ENCODE measurements around the gene PACSIN3.
"Not testable (repeated sequence)": the region's sequence is repeated elsewhere in the genome, so short reads cannot be mapped to it uniquely, and the experiment has no call there.

Gene PACSIN3

GRCh38 chr11:47204637-47204989, 18.4 kb upstream of the PACSIN3 start:
- TF ChIP-seq, protein P1, sequence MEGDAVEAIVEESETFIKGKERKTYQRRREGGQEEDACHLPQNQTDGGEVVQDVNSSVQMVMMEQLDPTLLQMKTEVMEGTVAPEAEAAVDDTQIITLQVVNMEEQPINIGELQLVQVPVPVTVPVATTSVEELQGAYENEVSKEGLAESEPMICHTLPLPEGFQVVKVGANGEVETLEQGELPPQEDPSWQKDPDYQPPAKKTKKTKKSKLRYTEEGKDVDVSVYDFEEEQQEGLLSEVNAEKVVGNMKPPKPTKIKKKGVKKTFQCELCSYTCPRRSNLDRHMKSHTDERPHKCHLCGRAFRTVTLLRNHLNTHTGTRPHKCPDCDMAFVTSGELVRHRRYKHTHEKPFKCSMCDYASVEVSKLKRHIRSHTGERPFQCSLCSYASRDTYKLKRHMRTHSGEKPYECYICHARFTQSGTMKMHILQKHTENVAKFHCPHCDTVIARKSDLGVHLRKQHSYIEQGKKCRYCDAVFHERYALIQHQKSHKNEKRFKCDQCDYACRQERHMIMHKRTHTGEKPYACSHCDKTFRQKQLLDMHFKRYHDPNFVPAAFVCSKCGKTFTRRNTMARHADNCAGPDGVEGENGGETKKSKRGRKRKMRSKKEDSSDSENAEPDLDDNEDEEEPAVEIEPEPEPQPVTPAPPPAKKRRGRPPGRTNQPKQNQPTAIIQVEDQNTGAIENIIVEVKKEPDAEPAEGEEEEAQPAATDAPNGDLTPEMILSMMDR (IDR thresholded peaks at IDR 0.05) = no peak
- H3K36me3 Mint-ChIP-seq (ENCODE audit: low read depth) = no peaks in the 10 kb centered on the region

GRCh38 chr11:47202576-47202975, 16.3 kb upstream of the PACSIN3 start:
- TF ChIP-seq, protein P1 (IDR thresholded peaks at IDR 0.05) = no peak
- H3K36me3 Mint-ChIP-seq (ENCODE audit: low read depth) = no peaks in the 10 kb centered on the region
- no peak overlapping the region for H3K27ac Mint-ChIP-seq
- no peak for DNase-seq
- H3K9me3 Mint-ChIP-seq = no peaks in the 10 kb centered on the region
- H3K4me3 Mint-ChIP-seq = no peak overlapping the region
- peaks cover 10% of the 10 kb centered on the region for H3K27me3 Mint-ChIP-seq (ENCODE audit: low read depth, poor library complexity)
- H3K4me1 Mint-ChIP-seq = peaks cover 9% of the 10 kb centered on the region

More at GRCh38 chr11:47204637-47204989, 18.4 kb upstream of the PACSIN3 start:
- no peak for DNase-seq
- Mint-ChIP-seq H3K9me3 (no peaks in the 10 kb centered on the region), H3K27ac (no peak overlapping the region), H3K4me3 (no peak overlapping the region), H3K4me1 (peaks cover 6% of the 10 kb centered on the region), H3K27me3 (ENCODE audit: low read depth, poor library complexity) (peaks cover 9% of the 10 kb centered on the region)

DNA sequence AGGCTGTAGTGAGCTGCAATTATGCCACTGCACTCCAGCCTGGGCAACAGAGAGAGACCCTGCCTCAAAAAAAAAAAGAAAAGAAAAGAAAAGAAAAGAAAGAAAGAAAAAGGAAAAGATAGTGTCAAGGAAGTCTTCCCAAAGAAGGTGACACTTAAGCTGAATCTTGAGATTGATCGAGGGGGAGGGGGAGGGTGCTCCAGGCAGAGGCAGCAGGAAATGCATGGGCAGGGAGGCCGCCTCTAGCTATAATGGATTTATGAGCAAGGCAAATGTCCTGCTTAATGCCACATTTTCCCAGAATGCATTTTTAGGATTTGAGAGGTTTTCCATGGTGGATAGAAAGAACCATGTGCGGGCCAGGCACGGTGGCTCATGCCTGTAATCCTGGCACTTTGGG, 14.8 kb upstream of the PACSIN3 start:
- TF ChIP-seq, protein P1 (IDR thresholded peaks at IDR 0.05) = no peak
- Mint-ChIP-seq H3K4me3 (no peak overlapping the region), H3K9me3 (no peaks in the 10 kb centered on the region), H3K4me1 (peaks cover 9% of the 10 kb centered on the region), H3K36me3 (ENCODE audit: low read depth) (no peaks in the 10 kb centered on the region), H3K27ac (no peak overlapping the region), H3K27me3 (ENCODE audit: low read depth, poor library complexity) (peaks cover 14% of the 10 kb centered on the region)
- no peak for DNase-seq

DNA sequence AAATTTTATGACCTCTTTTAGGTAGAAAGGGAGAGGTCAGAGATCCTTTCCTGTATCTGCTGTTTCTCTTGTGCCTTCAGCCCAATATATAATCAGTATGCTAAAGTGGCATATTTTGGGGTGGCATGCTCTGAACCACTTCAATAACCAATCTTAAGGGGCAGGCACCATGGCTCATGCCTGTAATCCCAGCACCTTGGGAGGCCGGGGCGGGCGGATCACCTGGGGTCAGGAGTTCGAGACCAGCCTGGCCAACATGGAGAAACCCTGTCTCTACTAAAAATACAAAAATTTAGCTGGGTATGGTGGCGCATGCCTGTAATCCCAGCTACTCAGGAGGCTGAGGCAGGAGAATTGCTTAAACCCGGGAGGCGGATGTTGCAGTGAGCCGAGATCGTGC, 11.9 kb upstream of the PACSIN3 start:
- H3K4me3 Mint-ChIP-seq; H3K36me3 Mint-ChIP-seq (ENCODE audit: low read depth); H3K27ac Mint-ChIP-seq; DNase-seq; H3K9me3 Mint-ChIP-seq: not testable (repeated sequence)
- peaks cover 22% of the 10 kb centered on the region for H3K27me3 Mint-ChIP-seq (ENCODE audit: low read depth, poor library complexity)
- H3K4me1 Mint-ChIP-seq = peaks cover 24% of the 10 kb centered on the region

- H3K4me3 Mint-ChIP-seq = no peak overlapping the region
- TF ChIP-seq, protein P1 (IDR thresholded peaks at IDR 0.05) = no peak
- no peak for DNase-seq
- H3K4me1 Mint-ChIP-seq = peaks cover 29% of the 10 kb centered on the region
- no peak overlapping the region for H3K27ac Mint-ChIP-seq
- no peaks in the 10 kb centered on the region for H3K9me3 Mint-ChIP-seq
- no peaks in the 10 kb centered on the region for H3K36me3 Mint-ChIP-seq (ENCODE audit: low read depth)
- H3K27me3 Mint-ChIP-seq (ENCODE audit: low read depth, poor library complexity) = peaks cover 46% of the 10 kb centered on the region
These were observed 5.9 kb upstream of the PACSIN3 start for GRCh38 chr11:47192111-47192510.

GRCh38 chr11:47191137-47191536, 4.9 kb upstream of the PACSIN3 start:
- H3K36me3 Mint-ChIP-seq (ENCODE audit: low read depth); H3K27ac Mint-ChIP-seq; H3K9me3 Mint-ChIP-seq; DNase-seq; H3K4me3 Mint-ChIP-seq: not testable (repeated sequence)
- Mint-ChIP-seq H3K4me1 (peaks cover 29% of the 10 kb centered on the region), H3K27me3 (ENCODE audit: low read depth, poor library complexity) (peaks cover 48% of the 10 kb centered on the region)

GRCh38 chr11:47189100-47189834, 3.0 kb upstream of the PACSIN3 start:
- H3K27ac Mint-ChIP-seq = no peak overlapping the region
- H3K9me3 Mint-ChIP-seq = no peaks in the 10 kb centered on the region
- H3K4me1 Mint-ChIP-seq = peaks cover 30% of the 10 kb centered on the region
- no peak for DNase-seq
- H3K4me3 Mint-ChIP-seq = no peak overlapping the region
- peaks cover 47% of the 10 kb centered on the region for H3K27me3 Mint-ChIP-seq (ENCODE audit: low read depth, poor library complexity)
- TF ChIP-seq, protein P1 (IDR thresholded peaks at IDR 0.05) = no peak
- no peaks in the 10 kb centered on the region for H3K36me3 Mint-ChIP-seq (ENCODE audit: low read depth)
